SH-SY5Y (cell line): Measurements from ENCODE around the gene CT47A1.
"Not testable (repeated sequence)": the region's sequence is repeated elsewhere in the genome, so short reads cannot be mapped to it uniquely, and the experiment has no call there.

ENCODE experiments used
- GATA2 ChIP-seq: IDR thresholded peaks from 2 replicates; pipeline ENCODE4 v1.6.1; 2011; ENCODE audit warnings: mild to moderate bottlenecking, low read depth, low read length
- GATA3 ChIP-seq: IDR thresholded peaks from 2 replicates; pipeline ENCODE4 v1.6.1; 2011; ENCODE audit warnings: low read depth, mild to moderate bottlenecking, low read length, moderate library complexity

- not testable (repeated sequence) for TF ChIP-seq GATA2, GATA3
Observed at GRCh38 chrX:120956500-120956899, 29.1 kb downstream of the CT47A1 start, which contains the start of gene CT47A7.
